ENCODE data around the gene SMCR8. TPM values are rescaled to one million over a fixed set of nuclear protein-coding genes. Genes with fewer than 3 reads are reported as not detected.

The SMCR8 gene
- total RNA-seq, 1 experiment from 2014 or later: 22.4 TPM

GRCh38 chr17:18370761-18371160, 55.7 kb downstream of the SMCR8 start:
- no peak overlapping the region for H2BK20ac ChIP-seq (ENCODE audit: low read depth, low read length, poor library complexity, severe bottlenecking)
- H2AK5ac ChIP-seq (ENCODE audit: insufficient read length, low read length): no peak overlapping the region
- no peak overlapping the region for H4K8ac ChIP-seq (replicated peaks; ENCODE audit: insufficient read length, low read depth, low read length)
- TF ChIP-seq, protein P1, sequence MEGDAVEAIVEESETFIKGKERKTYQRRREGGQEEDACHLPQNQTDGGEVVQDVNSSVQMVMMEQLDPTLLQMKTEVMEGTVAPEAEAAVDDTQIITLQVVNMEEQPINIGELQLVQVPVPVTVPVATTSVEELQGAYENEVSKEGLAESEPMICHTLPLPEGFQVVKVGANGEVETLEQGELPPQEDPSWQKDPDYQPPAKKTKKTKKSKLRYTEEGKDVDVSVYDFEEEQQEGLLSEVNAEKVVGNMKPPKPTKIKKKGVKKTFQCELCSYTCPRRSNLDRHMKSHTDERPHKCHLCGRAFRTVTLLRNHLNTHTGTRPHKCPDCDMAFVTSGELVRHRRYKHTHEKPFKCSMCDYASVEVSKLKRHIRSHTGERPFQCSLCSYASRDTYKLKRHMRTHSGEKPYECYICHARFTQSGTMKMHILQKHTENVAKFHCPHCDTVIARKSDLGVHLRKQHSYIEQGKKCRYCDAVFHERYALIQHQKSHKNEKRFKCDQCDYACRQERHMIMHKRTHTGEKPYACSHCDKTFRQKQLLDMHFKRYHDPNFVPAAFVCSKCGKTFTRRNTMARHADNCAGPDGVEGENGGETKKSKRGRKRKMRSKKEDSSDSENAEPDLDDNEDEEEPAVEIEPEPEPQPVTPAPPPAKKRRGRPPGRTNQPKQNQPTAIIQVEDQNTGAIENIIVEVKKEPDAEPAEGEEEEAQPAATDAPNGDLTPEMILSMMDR (conservative IDR thresholded peaks at IDR 0.05): no peak
- H3K79me1 ChIP-seq (ENCODE audit: insufficient read depth, low read depth, low read length, poor library complexity, severe bottlenecking): no peaks in the 10 kb centered on the region
- no peak overlapping the region for H3K18ac ChIP-seq (ENCODE audit: insufficient read length, low read depth, low read length)
- H4K20me1 ChIP-seq (ENCODE audit: control insufficient read depth, insufficient read depth, insufficient read length): no peaks in the 10 kb centered on the region
- H3K56ac ChIP-seq (ENCODE audit: insufficient read length, low read depth, low read length): no peak overlapping the region
- H3K27ac Mint-ChIP-seq: no peak overlapping the region
- no CpG with 5 or more reads among the region's 5 CpGs for WGBS (ENCODE audit: extremely low coverage, insufficient read length, low lambda C conversion rate)
- H3K4me1 ChIP-seq (ENCODE audit: insufficient read depth, low read length): no peaks in the 10 kb centered on the region
- no peak overlapping the region for H2AFZ ChIP-seq (ENCODE audit: low read length)
- H3K23me2 ChIP-seq (ENCODE audit: insufficient read length, low read depth, low read length, poor library complexity, severe bottlenecking): no peaks in the 10 kb centered on the region
- no peak overlapping the region for H3K4me3 Mint-ChIP-seq
- no peak overlapping the region for H3K9ac ChIP-seq (ENCODE audit: extremely low read depth, insufficient read length, low read length)
- no peak overlapping the region for H2BK5ac ChIP-seq (ENCODE audit: insufficient read length, low read length)
- no peak overlapping the region for H3K4ac ChIP-seq (ENCODE audit: low read depth, low read length)
- H3K27ac ChIP-seq (ENCODE audit: insufficient read length, low read depth, low read length): no peak overlapping the region
- H3K27me3 Mint-ChIP-seq (ENCODE audit: low read depth): peaks cover 2% of the 10 kb centered on the region
- H3K4me1 Mint-ChIP-seq: no peaks in the 10 kb centered on the region; a peak in 1 of 4 replicates
- no peak overlapping the region for H3K4me2 ChIP-seq (ENCODE audit: insufficient read depth, insufficient read length, low read length)
- H4K5ac ChIP-seq (ENCODE audit: insufficient read length, low read depth, low read length): no peak overlapping the region
- H3T11ph ChIP-seq (ENCODE audit: low read length): no peak overlapping the region
- H2BK15ac ChIP-seq (ENCODE audit: low read depth, low read length): no peak overlapping the region
- no peak overlapping the region for H3K14ac ChIP-seq (ENCODE audit: insufficient read depth, low read length)
- H3K9me3 Mint-ChIP-seq: peaks cover 5 to 6% of the 10 kb centered on the region in 2 experiments; a peak in 3 of 5 replicates
- H2BK12ac ChIP-seq (ENCODE audit: insufficient read length, low read depth, low read length): no peak overlapping the region
- no peak overlapping the region for H4K91ac ChIP-seq (ENCODE audit: insufficient read length, low read depth, low read length)
- H2BK120ac ChIP-seq (ENCODE audit: low read depth, low read length, poor library complexity, severe bottlenecking): no peak overlapping the region
- peaks cover 0 to 8% (median 2%) of the 10 kb centered on the region in 3 experiments; a peak in 3 of 7 replicates for H3K36me3 Mint-ChIP-seq (ENCODE audit: insufficient read depth in 1 of 3, low read depth in 3 of 3)
- no peaks in the 10 kb centered on the region for H3K9me3 ChIP-seq (ENCODE audit: control insufficient read depth, low read depth, low read length)
- H3K27me3 ChIP-seq (ENCODE audit: insufficient read depth, low read length): no peaks in the 10 kb centered on the region
- no peaks in the 10 kb centered on the region for H3K79me2 ChIP-seq (ENCODE audit: insufficient read depth, low read length)
- DNase-seq: no peak
- no peak overlapping the region for H3K23ac ChIP-seq (ENCODE audit: insufficient read length, low read depth, low read length)
